SK-N-SH (cell line): ENCODE measurements around the gene MAP1B. TPM values are rescaled to one million over a fixed set of nuclear protein-coding genes. Genes with fewer than 3 reads are reported as not detected.
A peak's percentile ranks its signal among the peaks of the same experiment; 100 is the strongest.

Source experiments
- CTCF ChIA-PET: fragments of 300-600, 350-600 bp; formaldehyde crosslinking; extraction: SDS; loops from one replicate; lab custom pipeline; 2021; lab: Yijun Ruan, JAX
- POLR2A ChIA-PET: fragments of 350-600 bp; sonication (Branson Sonifier 250); formaldehyde crosslinking; extraction: SDS; loops from one replicate; lab custom pipeline; 2020; ENCODE audit warnings: antibody characterized with exemption, inconsistent platforms; lab: Yijun Ruan, JAX
- DNase-seq: peaks from one replicate; pipeline ENCODE4 v3.0.0; 2012
- H2AFZ ChIP-seq: fragments of 200-600 bp; sonication (generic); 2 replicates; pipeline ENCODE4 v1.8.1; 2016; ENCODE audit warnings: antibody characterized with exemption, mild to moderate bottlenecking, low read depth
- H3F3A ChIP-seq: fragments of 200-600 bp; sonication (generic); replicated peaks from 2 replicates; pipeline ENCODE3; 2016; ENCODE audit warnings: antibody characterized with exemption, mild to moderate bottlenecking; ENCODE audit not compliant: insufficient read depth
- H3K27ac ChIP-seq, 2 experiments: fragments of 200-500 bp in 1 of 2; fragments of 200-600 bp in 1 of 2; sonication (Bioruptor generic) in 1 of 2; sonication (generic), shearing (Covaris generic) in 1 of 2; 2 replicates each; pipeline versions ENCODE4 v1.5.1 to v1.6.1; 2014 to 2016; ENCODE audit warnings: low read depth in 2 of 2, inconsistent platforms in 1 of 2, low read length in 1 of 2, mild to moderate bottlenecking in 1 of 2, mixed read lengths in 1 of 2
- H3K27me3 ChIP-seq: fragments of 200-600 bp; sonication (generic), shearing (Covaris generic); 2 replicates; pipeline ENCODE4 v1.6.1; 2016; ENCODE audit warnings: mixed run types; ENCODE audit not compliant: insufficient read depth
- H3K36me3 ChIP-seq, 2 experiments: fragments of 200-500 bp in 1 of 2; fragments of 200-600 bp in 1 of 2; sonication (Bioruptor generic) in 1 of 2; sonication (generic) in 1 of 2; replicated peaks in 1 of 2; 2 replicates each; pipeline versions ENCODE3 to v1.5.1; 2014 to 2016; ENCODE audit warnings: low read length in 1 of 2, mild to moderate bottlenecking in 1 of 2; ENCODE audit not compliant: insufficient read depth in 2 of 2, control insufficient read depth in 1 of 2
- H3K4me1 ChIP-seq, 2 experiments: fragments of 200-500 bp in 1 of 2; fragments of 200-600 bp in 1 of 2; sonication (Bioruptor generic) in 1 of 2; sonication (generic), shearing (Covaris generic) in 1 of 2; 2 replicates each; pipeline versions ENCODE4 v1.5.1 to v1.6.1; 2014 to 2016; ENCODE audit warnings: low read depth in 1 of 2, low read length in 1 of 2, mixed run types in 1 of 2; ENCODE audit not compliant: insufficient read depth in 2 of 2, control insufficient read depth in 1 of 2
- H3K4me2 ChIP-seq: fragments of 200-600 bp; sonication (generic), shearing (Covaris generic); 2 replicates; pipeline ENCODE4 v1.6.1; 2017; ENCODE audit warnings: mixed run types
- H3K4me3 ChIP-seq, 2 experiments: fragments of 200-500 bp in 1 of 2; fragments of 200-600 bp in 1 of 2; sonication (Bioruptor generic) in 1 of 2; sonication (generic), shearing (Covaris generic) in 1 of 2; 2 replicates each; pipeline versions ENCODE4 v1.5.1 to v1.8.1; 2014 to 2016; ENCODE audit warnings: low read depth in 2 of 2, inconsistent platforms in 1 of 2, low read length in 1 of 2, mild to moderate bottlenecking in 1 of 2, mixed read lengths in 1 of 2, moderate library complexity in 1 of 2
- H3K79me2 ChIP-seq: fragments of 200-600 bp; sonication (generic); 2 replicates; pipeline ENCODE4 v1.8.1; 2017; ENCODE audit warnings: mild to moderate bottlenecking; ENCODE audit not compliant: insufficient read depth
- H3K9ac ChIP-seq: fragments of 200-600 bp; sonication (generic); 2 replicates; pipeline ENCODE4 v1.6.1; 2017; ENCODE audit warnings: mixed run types
- H3K9me2 ChIP-seq: fragments of 200-600 bp; sonication (generic); 2 replicates; pipeline ENCODE4 v1.6.1; 2017; ENCODE audit warnings: mixed run types
- H3K9me3 ChIP-seq: fragments of 200-600 bp; sonication (generic); 2 replicates; pipeline ENCODE4 v1.6.1; 2017; ENCODE audit warnings: mixed run types, mild to moderate bottlenecking, moderate library complexity
- H4K20me1 ChIP-seq: fragments of 200-600 bp; sonication (generic); 2 replicates; pipeline ENCODE4 v1.6.1; 2017; ENCODE audit warnings: mild to moderate bottlenecking, mixed run types; ENCODE audit not compliant: insufficient read depth
- ELF1 ChIP-seq: IDR thresholded peaks from 2 replicates; pipeline ENCODE4 v1.4.0; 2012
- EZH2phosphoT487 ChIP-seq: fragments of 200-600 bp; sonication (generic); IDR thresholded peaks from 2 replicates; pipeline ENCODE4 v1.6.1; 2017; ENCODE audit warnings: low read depth, mixed run types, mild to moderate bottlenecking, antibody characterized with exemption, moderate library complexity, borderline replicate concordance
- FOSL2 ChIP-seq: IDR thresholded peaks from 2 replicates; pipeline ENCODE4 v1.4.0; 2012; ENCODE audit warnings: low read depth, mild to moderate bottlenecking, moderate library complexity, borderline replicate concordance
- FOXJ3 ChIP-seq: sonication (generic); formaldehyde crosslinking; IDR thresholded peaks from 2 replicates; pipeline ENCODE4 v1.5.1; 2020; ENCODE audit warnings: mild to moderate bottlenecking, missing genetic modification reagents
- FOXM1 ChIP-seq: IDR thresholded peaks from 2 replicates; pipeline ENCODE4 v1.4.0; 2012; ENCODE audit warnings: low read depth, mild to moderate bottlenecking
- GABPA ChIP-seq: IDR thresholded peaks from 2 replicates; pipeline ENCODE4 v1.4.0; 2012; ENCODE audit warnings: low read depth, mild to moderate bottlenecking
- GATA2 ChIP-seq: sonication (generic); formaldehyde crosslinking; IDR thresholded peaks from 2 replicates; pipeline ENCODE4 v1.5.0; 2020; ENCODE audit warnings: mild to moderate bottlenecking, missing genetic modification reagents
- MEF2A ChIP-seq: IDR thresholded peaks from 2 replicates; pipeline ENCODE4 v1.4.0; 2012; ENCODE audit warnings: low read depth, borderline replicate concordance
- MXI1 ChIP-seq: IDR thresholded peaks from 2 replicates; pipeline ENCODE4 v1.6.1; 2012; ENCODE audit warnings: mild to moderate bottlenecking, low read depth, low read length, improper control_type of control experiment
- NFIC ChIP-seq: IDR thresholded peaks from 2 replicates; pipeline ENCODE4 v1.4.0; 2012; ENCODE audit warnings: borderline replicate concordance
- NRF1 ChIP-seq: IDR thresholded peaks from 2 replicates; pipeline ENCODE4 v1.6.1; 2012; ENCODE audit warnings: low read depth, mild to moderate bottlenecking, low read length
- RAD21 ChIP-seq: IDR thresholded peaks from 2 replicates; pipeline ENCODE4 v1.6.1; 2012; ENCODE audit warnings: mild to moderate bottlenecking, low read length
- RXRA ChIP-seq: IDR thresholded peaks from 2 replicates; pipeline ENCODE4 v1.4.0; 2012; ENCODE audit warnings: low read depth, mild to moderate bottlenecking, borderline replicate concordance
- TCF12 ChIP-seq: IDR thresholded peaks from 2 replicates; pipeline ENCODE4 v1.4.0; 2012
- WGBS: methylation state at CpG from one replicate; pipeline ENCODE4 v1.1.6; 2017; ENCODE audit warnings: low lambda C conversion rate; 5-methylcytosine and 5-hydroxymethylcytosine counted together
- polyA plus RNA-seq, 3 experiments: library from polyadenylated mRNA; depleted of rRNA; stranded (reverse); fragments of >200 nt; gene quantifications; 2 replicates each; pipeline ENCODE4 v1.2.3, GENCODE V29; 2012
- TF ChIP-seq, protein P1 (sequence below): IDR thresholded peaks from 2 replicates; pipeline ENCODE4; 2012
- TF ChIP-seq, protein P2 (sequence below): fragments of 150-350 bp; IDR thresholded peaks from 2 replicates; pipeline ENCODE4 v1.6.1; 2016; ENCODE audit warnings: mild to moderate bottlenecking, low read depth, low read length
- TF ChIP-seq, protein P3 (sequence below): IDR thresholded peaks from 2 replicates; pipeline ENCODE4 v1.6.1; 2012; ENCODE audit warnings: mild to moderate bottlenecking, low read depth, low read length, moderate library complexity
- TF ChIP-seq, protein P4 (sequence below): fragments of 150-350 bp; IDR thresholded peaks from 2 replicates; pipeline ENCODE4 v1.6.1; 2017; ENCODE audit warnings: antibody characterized with exemption, low read length, low read depth, borderline replicate concordance
- TF ChIP-seq, protein P5 (sequence below): IDR thresholded peaks from 2 replicates; pipeline ENCODE4 v1.4.0; 2012; ENCODE audit warnings: low read depth, borderline replicate concordance
- TF ChIP-seq, protein P6 (sequence below): IDR thresholded peaks from 2 replicates; pipeline ENCODE4 v1.4.0; 2012; ENCODE audit warnings: low read depth

MAP1B gene
- polyA plus RNA-seq, 1 of the 3 experiments (the other 2 are of a cell fraction) = 47.5 TPM

DNA sequence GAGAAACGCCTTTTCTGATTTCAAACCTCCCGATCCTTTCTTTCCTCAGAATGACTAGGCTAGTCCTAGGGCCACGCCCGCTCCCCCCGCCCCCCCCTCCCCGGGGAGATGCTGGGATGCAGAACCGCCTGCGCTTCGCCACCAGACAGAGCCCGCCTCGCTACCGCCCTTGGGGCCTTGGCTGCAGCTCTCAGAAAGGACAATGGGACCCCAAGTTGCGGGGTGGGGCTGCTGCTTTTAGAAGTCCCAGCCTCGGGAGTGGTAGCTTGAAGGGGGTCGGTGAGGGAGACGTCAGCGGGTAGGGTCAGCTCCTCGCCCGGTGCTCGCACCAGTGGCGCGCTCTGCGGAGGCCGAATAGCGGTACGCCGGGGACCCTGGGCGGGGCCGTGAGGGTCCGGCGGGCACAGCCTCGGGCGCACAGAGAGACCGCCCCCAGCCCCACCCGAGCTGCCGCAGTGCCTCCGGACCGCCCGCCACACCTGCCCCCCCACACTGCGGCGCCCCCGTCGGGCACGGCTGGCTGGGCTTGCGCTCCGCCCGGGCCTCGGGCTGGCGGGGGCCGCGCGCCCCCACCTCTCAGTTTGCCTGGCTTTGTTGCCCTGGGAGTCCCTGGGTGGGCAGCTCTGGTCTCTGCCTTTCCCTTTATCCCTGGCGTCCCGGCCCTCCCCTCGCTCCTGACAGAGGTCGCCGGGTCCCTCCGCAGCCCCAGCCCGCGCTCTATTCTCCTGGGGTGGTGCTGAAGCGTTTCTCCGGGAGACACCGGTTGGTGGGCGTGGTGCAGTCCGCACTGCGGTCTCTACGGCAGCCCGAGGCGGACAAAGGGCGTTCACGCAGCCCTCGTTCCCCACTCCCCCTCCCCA, 1.2 kb downstream of the MAP1B start (continued):
- TF ChIP-seq NFIC = no peak

DNA sequence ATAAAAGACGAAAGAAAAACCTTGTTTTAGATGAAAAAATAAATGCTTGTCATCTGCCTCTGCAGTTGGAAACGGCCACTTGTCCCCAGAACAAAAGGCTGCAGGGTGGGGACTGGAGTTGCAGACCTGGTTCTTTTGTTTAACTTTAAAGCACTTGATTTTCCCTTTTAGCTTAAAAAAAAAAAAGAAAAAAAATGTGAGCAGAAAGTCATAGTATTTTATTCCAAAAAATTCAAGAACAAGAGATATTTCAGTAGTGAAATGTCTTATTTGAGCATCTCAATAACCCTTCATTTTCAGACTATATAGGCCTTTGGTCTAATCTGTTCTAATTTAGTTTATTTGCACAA, 1.8 kb downstream of the MAP1B start:
- TF ChIP-seq MEF2A (no peak), TCF12 (no peak), GATA2 (CRISPR knock-in tag) (no peak), FOXJ3 (CRISPR knock-in tag) (no peak), EZH2phosphoT487 (no peak), GABPA (no peak), ELF1 (no peak), RXRA (no peak), FOXM1 (no peak), NRF1 (no peak), RAD21 (no peak), FOSL2 (no peak), MXI1 (no peak; the same call in 1 of the 2 replicates)
- TF ChIP-seq, protein P1, sequence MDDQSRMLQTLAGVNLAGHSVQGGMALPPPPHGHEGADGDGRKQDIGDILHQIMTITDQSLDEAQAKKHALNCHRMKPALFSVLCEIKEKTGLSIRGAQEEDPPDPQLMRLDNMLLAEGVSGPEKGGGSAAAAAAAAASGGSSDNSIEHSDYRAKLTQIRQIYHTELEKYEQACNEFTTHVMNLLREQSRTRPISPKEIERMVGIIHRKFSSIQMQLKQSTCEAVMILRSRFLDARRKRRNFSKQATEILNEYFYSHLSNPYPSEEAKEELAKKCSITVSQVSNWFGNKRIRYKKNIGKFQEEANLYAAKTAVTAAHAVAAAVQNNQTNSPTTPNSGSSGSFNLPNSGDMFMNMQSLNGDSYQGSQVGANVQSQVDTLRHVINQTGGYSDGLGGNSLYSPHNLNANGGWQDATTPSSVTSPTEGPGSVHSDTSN = no peak
- TF ChIP-seq, protein P2, sequence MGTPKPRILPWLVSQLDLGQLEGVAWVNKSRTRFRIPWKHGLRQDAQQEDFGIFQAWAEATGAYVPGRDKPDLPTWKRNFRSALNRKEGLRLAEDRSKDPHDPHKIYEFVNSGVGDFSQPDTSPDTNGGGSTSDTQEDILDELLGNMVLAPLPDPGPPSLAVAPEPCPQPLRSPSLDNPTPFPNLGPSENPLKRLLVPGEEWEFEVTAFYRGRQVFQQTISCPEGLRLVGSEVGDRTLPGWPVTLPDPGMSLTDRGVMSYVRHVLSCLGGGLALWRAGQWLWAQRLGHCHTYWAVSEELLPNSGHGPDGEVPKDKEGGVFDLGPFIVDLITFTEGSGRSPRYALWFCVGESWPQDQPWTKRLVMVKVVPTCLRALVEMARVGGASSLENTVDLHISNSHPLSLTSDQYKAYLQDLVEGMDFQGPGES = no peak
- TF ChIP-seq, protein P3, sequence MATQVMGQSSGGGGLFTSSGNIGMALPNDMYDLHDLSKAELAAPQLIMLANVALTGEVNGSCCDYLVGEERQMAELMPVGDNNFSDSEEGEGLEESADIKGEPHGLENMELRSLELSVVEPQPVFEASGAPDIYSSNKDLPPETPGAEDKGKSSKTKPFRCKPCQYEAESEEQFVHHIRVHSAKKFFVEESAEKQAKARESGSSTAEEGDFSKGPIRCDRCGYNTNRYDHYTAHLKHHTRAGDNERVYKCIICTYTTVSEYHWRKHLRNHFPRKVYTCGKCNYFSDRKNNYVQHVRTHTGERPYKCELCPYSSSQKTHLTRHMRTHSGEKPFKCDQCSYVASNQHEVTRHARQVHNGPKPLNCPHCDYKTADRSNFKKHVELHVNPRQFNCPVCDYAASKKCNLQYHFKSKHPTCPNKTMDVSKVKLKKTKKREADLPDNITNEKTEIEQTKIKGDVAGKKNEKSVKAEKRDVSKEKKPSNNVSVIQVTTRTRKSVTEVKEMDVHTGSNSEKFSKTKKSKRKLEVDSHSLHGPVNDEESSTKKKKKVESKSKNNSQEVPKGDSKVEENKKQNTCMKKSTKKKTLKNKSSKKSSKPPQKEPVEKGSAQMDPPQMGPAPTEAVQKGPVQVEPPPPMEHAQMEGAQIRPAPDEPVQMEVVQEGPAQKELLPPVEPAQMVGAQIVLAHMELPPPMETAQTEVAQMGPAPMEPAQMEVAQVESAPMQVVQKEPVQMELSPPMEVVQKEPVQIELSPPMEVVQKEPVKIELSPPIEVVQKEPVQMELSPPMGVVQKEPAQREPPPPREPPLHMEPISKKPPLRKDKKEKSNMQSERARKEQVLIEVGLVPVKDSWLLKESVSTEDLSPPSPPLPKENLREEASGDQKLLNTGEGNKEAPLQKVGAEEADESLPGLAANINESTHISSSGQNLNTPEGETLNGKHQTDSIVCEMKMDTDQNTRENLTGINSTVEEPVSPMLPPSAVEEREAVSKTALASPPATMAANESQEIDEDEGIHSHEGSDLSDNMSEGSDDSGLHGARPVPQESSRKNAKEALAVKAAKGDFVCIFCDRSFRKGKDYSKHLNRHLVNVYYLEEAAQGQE = no peak
- TF ChIP-seq, protein P4, sequence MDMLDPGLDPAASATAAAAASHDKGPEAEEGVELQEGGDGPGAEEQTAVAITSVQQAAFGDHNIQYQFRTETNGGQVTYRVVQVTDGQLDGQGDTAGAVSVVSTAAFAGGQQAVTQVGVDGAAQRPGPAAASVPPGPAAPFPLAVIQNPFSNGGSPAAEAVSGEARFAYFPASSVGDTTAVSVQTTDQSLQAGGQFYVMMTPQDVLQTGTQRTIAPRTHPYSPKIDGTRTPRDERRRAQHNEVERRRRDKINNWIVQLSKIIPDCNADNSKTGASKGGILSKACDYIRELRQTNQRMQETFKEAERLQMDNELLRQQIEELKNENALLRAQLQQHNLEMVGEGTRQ = no peak
- TF ChIP-seq, protein P5, sequence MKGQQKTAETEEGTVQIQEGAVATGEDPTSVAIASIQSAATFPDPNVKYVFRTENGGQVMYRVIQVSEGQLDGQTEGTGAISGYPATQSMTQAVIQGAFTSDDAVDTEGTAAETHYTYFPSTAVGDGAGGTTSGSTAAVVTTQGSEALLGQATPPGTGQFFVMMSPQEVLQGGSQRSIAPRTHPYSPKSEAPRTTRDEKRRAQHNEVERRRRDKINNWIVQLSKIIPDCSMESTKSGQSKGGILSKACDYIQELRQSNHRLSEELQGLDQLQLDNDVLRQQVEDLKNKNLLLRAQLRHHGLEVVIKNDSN = no peak
- TF ChIP-seq, protein P6, sequence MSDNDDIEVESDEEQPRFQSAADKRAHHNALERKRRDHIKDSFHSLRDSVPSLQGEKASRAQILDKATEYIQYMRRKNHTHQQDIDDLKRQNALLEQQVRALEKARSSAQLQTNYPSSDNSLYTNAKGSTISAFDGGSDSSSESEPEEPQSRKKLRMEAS = no peak
- no peaks in the 10 kb centered on the region for H3K9me3 ChIP-seq

More for the DNA sequence above, 1.8 kb downstream of the MAP1B start:
- Histone ChIP-seq H3K4me1 (peaks cover 16 to 40% of the 10 kb centered on the region in 2 experiments), H3K9ac (peak overlapping the region; percentile 94), H3K9me2 (no peaks in the 10 kb centered on the region), H2AFZ (no peak overlapping the region), H3K36me3 (peaks cover 41 to 52% of the 10 kb centered on the region in 2 experiments), H3K4me2 (peak overlapping the region; percentile 91), H3F3A (peaks cover 22% of the 10 kb centered on the region), H3K79me2 (peaks cover 68% of the 10 kb centered on the region), H3K27me3 (no peaks in the 10 kb centered on the region), H3K4me3 (peak overlapping the region; percentile 83 to 97), H3K27ac (peak overlapping the region; percentile 78 to 97), H4K20me1 (peaks cover 49% of the 10 kb centered on the region)
- POLR2A ChIA-PET = interaction anchor here (1.1 to 5.1 kb wide), 4 partner anchors 51 to 325 kb away, joined by 5 to 21 read pairs (median 6); no protein-coding TSS in a partner anchor
- WGBS = 0% methylated on average over 2 of the region's 2 CpGs
- DNase-seq = no peak
- CTCF ChIA-PET = interaction anchor here (1.0 to 5.0 kb wide), 12 partner anchors 14 to 326 kb away, joined by 3 to 31 read pairs (median 4); no protein-coding TSS in a partner anchor
